Coronary artery (tissue), 2 donors: Measurements from ENCODE around the gene SMAD4.

Source experiments
- DNase-seq: peaks from one replicate; pipeline ENCODE4 v3.0.0-alpha.2; 2017; ENCODE audit warnings: low spot score
- H3K27ac ChIP-seq, 2 donors: fragments of 200-600 bp; sonication (generic); one replicate each; pipeline ENCODE4 v1.5.1; 2016 to 2019
- H3K4me3 ChIP-seq: fragments of 200-600 bp; sonication (generic); 2 replicates; pipeline ENCODE4 v1.5.1; 2016; ENCODE audit warnings: mild to moderate bottlenecking, moderate library complexity
- CTCF ChIP-seq: fragments of 200-600 bp; sonication (generic); IDR thresholded peaks from one replicate; pipeline ENCODE4 v1.5.1; 2019; ENCODE audit warnings: antibody characterized with exemption

The SMAD4 gene

GRCh38 chr18:51009072-51009471 lies 20.9 kb upstream of the SMAD4 start:
- DNase-seq = no peak
- no peak overlapping the region for H3K4me3 ChIP-seq
- no peak overlapping the region for H3K27ac ChIP-seq
- no peak for TF ChIP-seq CTCF

- no peak overlapping the region for H3K4me3 ChIP-seq
- no peak for DNase-seq
- no peak overlapping the region for H3K27ac ChIP-seq
- no peak for TF ChIP-seq CTCF
Measured at GRCh38 chr18:51010218-51010617, 19.8 kb upstream of the SMAD4 start.

- TF ChIP-seq CTCF = no peak
- no peak for DNase-seq
- Histone ChIP-seq H3K27ac (no peak overlapping the region), H3K4me3 (no peak overlapping the region)
Measured at GRCh38 chr18:51011709-51012108, 18.3 kb upstream of the SMAD4 start.

- no peak overlapping the region for H3K27ac ChIP-seq
- no peak for TF ChIP-seq CTCF
- DNase-seq = no peak
- H3K4me3 ChIP-seq = no peak overlapping the region
Measured at GRCh38 chr18:51012441-51012840, 17.6 kb upstream of the SMAD4 start.

GRCh38 chr18:51013259-51013658 lies 16.8 kb upstream of the SMAD4 start:
- no peak for DNase-seq
- no peak overlapping the region for H3K4me3 ChIP-seq
- no peak for TF ChIP-seq CTCF
- no peak overlapping the region for H3K27ac ChIP-seq

GRCh38 chr18:51017140-51017879 lies 12.7 kb upstream of the SMAD4 start:
- no peak for TF ChIP-seq CTCF
- no peak overlapping the region for H3K27ac ChIP-seq
- no peak overlapping the region for H3K4me3 ChIP-seq
- no peak for DNase-seq

GRCh38 chr18:51020536-51020935 lies 9.5 kb upstream of the SMAD4 start:
- no peak overlapping the region for H3K27ac ChIP-seq
- no peak overlapping the region for H3K4me3 ChIP-seq
- DNase-seq = no peak
- no peak for TF ChIP-seq CTCF
